Measurements from ENCODE around the gene GRAP.

DNA sequence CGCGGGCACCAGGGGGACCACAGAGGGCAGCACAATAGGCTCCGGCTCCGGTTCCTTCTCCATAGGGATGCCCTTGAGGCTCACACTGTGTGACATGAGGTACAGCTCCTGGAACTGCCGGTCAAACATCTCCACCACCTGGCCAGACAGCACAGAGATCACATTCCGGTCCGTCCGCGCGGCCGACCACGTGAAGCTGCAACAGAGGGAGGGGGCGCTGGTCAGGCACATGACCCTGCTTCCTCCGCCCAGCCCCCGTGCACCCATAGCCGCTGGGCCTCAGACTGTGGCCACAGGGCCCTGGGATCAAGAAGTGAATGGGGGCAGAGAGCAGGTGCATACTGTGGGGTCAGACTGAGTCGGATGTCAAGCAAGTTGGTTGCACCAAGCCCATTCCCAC, 68.1 kb downstream of the GRAP start:
- no peak for TF ChIP-seq CTCF (conservative IDR thresholded peaks at IDR 0.05)
- TF ChIP-seq ZFX (IDR thresholded peaks at IDR 0.05) = no peak
